HG03159 (cell line): ENCODE results near the gene WDR89.
"Not testable (repeated sequence)": the region's sequence is repeated elsewhere in the genome, so short reads cannot be mapped to it uniquely, and the experiment has no call there.

Source experiments
- ATAC-seq: cut with Tn5 transposase; IDR thresholded peaks from one replicate; pipeline ENCODE4 v1.9.1; 2021; ENCODE audit warnings: mild to moderate bottlenecking, moderate library complexity; ENCODE audit not compliant: unreplicated experiment

WDR89 gene

GRCh38 chr14:63654346-63654745 lies 12.7 kb upstream of the WDR89 start:
- ATAC-seq = no peak

GRCh38 chr14:63652406-63652805 lies 10.7 kb upstream of the WDR89 start:
- no peak for ATAC-seq

- ATAC-seq = no peak
Measured at GRCh38 chr14:63650256-63650952, 8.7 kb upstream of the WDR89 start.

GRCh38 chr14:63647696-63648410 lies 6.2 kb upstream of the WDR89 start:
- ATAC-seq = no peak

- no peak for ATAC-seq
Measured at GRCh38 chr14:63644741-63645140, 3.1 kb upstream of the WDR89 start.

- no peak for ATAC-seq
Measured at GRCh38 chr14:63642656-63643382, 1.1 kb upstream of the WDR89 start.

GRCh38 chr14:63642229-63642611 lies 549 bp upstream of the WDR89 start:
- peak; percentile 57 for ATAC-seq

GRCh38 chr14:63638493-63638892 lies 3.2 kb downstream of the WDR89 start:
- no peak for ATAC-seq

GRCh38 chr14:63636094-63636635 lies 5.5 kb downstream of the WDR89 start:
- not testable (repeated sequence) for ATAC-seq

- ATAC-seq = no peak
Measured at GRCh38 chr14:63633801-63634200, 7.9 kb downstream of the WDR89 start.

GRCh38 chr14:63632932-63633514 lies 8.6 kb downstream of the WDR89 start:
- no peak for ATAC-seq

GRCh38 chr14:63624701-63625100 lies 17.0 kb downstream of the WDR89 start:
- ATAC-seq = no peak

GRCh38 chr14:63624203-63624602 lies 17.5 kb downstream of the WDR89 start:
- no peak for ATAC-seq

- not testable (repeated sequence) for ATAC-seq
Measured at GRCh38 chr14:63621975-63622374, 19.7 kb downstream of the WDR89 start.

- no peak for ATAC-seq
Measured at GRCh38 chr14:63616015-63616414, 25.7 kb downstream of the WDR89 start.

- ATAC-seq = no peak
Measured at GRCh38 chr14:63614679-63615363, 26.9 kb downstream of the WDR89 start.

GRCh38 chr14:63611078-63611477 lies 30.6 kb downstream of the WDR89 start:
- ATAC-seq = no peak

GRCh38 chr14:63605041-63605532 lies 36.6 kb downstream of the WDR89 start:
- no peak for ATAC-seq

GRCh38 chr14:63604626-63605025 lies 37.0 kb downstream of the WDR89 start:
- ATAC-seq = no peak

GRCh38 chr14:63603749-63604277 lies 37.9 kb downstream of the WDR89 start:
- ATAC-seq = no peak
